ELF-1 (cell line): Measurements from ENCODE around the gene ACD.

Source experiments
- DNase-seq: peaks from one replicate; pipeline ENCODE4 v3.0.0-alpha.2; 2016; ENCODE audit warnings: low read depth, low spot score

Gene ACD

DNA sequence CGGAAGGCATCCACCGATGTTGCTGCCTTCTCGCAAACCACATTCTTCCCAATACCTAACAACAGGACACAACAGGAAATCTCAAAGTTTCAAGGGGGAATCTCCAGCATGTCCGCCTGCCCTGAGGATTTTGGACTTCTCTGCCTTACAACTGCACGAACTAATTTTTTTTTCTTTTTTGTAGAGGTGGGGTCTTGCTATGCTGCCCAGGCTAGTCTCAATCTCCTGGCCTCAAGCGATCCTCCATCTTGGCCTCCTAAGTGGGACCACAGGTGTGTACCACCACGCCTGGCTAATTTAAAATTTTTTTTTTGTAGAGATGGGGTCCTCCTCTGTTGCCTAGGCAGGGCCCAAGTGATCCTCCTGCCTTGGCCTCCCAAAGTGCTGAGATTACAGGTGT is 15.9 kb upstream of the ACD start:
- no peak for DNase-seq

DNA sequence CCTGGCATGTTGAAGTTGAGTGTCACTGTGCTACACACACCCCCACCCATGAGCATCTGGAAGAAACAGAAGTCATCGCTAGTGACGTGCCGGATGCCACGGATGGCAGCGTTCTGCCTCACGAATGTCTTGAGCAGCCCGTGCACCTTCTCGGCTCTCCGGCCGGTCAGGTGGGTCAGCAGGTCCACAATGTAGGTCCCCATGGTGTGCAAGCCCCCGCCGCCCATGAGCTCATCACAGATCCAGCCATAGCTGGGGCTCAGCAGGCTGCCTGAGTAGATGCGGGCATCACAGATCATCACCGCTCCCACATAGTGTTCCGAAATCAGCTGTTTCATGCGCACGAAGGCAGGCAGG is 15.5 kb upstream of the ACD start:
- no peak for DNase-seq

DNA sequence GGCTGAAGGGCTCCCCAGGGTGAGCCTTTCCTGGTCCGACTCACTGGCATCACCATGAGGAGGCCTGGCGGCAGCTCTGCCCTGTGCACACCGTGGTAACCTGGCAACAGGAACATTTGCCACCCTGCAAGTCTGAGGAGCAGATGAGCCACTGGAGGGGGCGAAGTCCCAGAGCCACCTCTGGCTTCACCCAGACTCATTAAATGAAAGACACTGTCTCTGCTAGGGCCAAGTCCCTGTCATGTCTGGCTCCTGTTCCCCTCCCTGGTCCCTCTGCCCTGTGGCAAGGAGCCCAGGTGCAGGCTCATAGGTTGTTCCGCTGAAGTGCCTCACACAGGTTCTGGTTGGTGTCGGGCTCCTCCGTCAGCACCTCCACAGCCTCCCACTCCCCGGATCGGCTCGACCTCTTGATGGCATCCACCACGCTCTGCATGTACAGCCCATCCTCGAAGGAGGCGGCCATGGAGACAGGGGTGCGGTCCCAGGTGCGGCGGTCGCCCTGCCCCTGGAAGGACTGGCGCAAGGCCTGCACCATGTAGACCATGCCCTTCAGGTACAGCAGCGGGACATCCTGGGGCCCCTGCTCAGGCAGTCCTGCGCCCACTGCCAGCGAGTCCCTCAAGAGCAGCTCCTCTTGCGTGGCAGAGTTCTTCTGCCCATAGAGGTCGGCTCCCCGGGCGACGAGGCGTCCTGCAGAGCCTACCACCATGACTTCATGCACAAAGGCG is 15.0 kb upstream of the ACD start:
- DNase-seq = no peak

DNA sequence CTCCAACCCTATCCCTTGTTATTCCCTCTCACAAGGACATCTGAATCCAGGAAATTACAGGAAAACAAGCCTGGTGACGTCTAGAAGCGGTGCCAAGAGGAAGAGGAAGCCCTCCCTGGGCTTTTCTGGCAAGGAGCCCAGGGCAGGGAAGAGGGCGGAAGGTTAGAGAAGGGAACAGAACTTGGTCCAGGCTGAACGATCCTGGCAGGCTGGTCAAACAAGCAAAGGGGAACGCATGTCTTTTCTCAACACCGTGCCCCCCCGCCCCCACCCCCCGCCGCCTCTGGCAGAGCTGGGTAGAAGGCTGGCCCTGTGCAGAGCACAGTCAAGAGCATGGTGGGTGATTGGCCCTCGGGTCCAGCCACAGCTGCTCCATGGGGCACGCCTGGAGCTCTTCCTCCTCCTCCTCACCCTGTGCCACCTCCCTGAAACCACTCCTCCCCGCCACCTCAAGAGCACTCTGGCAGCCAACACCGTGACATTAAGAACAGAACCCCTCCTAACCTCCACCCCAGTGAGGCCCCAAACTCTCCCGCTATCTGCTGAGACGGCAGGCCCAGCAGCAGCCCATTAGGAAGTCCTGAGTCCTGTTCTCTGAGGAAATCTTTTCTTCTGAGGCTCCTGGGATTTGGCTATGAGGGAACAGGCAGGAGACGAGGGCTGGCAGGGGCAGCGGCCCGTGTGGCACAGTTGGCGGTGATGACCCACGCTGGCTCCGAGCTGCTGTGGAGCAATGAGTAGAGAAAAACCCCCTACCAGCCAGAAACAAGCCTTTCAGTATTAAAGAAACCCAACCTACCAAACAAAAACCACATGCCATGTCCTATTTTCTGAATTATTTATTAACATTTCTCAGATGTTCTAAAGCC is 13.9 kb upstream of the ACD start:
- DNase-seq = no peak

DNA sequence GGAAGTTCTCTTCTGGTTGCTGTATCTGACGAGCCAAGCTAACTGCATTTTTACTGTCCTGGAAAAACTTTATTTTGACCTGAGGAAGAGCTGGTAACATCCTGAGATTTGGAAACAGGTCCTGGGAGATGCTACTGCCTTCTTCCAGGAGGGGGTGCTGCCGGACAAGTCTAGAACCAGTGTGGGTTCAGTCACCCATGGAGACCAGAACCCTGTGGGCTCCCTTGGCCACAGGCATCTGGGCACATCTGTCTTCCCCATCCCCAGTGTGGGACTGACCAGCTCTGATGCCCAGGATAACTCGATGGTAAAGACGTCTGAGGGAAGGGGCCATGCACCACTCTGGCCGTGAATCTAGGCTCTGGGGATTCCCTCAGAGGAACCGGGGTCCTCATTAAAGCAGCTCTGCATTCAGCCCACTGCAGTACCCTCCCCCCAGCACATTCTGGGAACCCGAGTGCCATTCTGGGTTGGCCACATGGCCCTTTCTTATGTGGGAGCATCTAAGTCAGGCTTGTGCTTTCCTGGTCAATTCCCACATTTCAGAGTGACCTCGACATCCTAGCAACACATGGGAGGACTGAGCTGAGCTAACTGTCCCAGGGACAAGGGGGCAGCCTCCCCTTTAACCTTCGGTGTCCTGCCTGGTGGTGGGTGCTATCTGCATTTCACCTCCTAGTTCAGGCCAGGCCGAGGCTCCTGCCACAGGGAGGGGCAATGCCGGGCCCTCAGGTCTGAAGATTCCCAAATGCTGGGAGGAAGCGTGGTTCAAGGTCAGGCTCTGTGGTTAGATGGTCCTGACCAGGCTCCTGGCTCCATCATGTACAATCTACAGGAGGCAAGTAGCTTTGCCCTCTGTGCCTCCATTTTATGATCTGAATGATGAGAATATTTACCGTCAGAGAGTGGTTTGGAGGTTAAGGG is 12.9 kb upstream of the ACD start:
- peak; percentile 59 for DNase-seq

DNA sequence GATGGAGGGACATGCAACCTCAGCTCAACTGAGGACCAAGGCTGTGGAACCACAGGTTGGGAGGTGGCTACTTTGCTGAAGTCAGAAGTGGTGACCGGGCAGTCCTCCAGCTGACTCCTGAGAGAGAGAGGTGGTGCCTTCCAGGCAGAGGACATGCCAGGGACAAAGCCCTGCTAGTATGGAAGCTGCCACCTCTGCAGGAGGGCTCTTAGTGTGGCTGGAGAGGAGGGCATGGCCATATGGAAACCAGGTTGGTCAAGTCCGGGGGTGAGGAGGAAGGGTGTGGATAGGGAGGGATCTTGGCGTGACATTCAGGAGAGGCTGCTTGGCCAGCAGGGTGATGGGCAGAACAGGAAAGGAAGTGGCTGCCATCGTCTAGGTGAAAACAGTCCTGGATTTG is 12.2 kb upstream of the ACD start:
- no peak for DNase-seq

DNA sequence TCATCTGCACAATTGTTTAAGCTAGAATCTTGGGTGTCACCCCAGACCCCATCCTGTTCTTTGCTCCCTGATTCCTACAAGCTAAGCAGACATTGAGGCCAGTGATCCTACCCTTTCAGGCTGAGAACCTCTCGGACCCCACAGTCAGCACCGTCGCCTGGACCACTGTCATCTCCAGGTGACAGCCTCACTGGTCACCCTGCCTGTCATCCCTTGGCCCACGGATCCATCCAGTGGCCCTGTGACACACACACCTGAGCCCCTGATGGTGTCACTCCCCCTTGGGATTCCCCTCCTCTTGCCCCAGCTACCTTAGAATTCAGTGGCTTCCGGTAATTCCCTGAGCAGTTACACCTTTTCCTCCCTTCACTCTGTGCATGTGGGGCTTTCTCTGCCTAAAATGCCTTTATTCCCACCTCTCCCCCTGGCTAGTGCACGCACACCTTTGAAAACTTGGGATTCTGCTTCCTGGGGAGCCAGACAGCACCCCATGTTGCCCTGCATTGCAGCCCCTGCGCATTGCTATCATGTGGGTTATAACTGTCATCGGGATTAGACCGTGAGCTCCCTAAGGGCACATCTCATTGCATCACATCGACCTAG is 9.5 kb upstream of the ACD start:
- DNase-seq = no peak

DNA sequence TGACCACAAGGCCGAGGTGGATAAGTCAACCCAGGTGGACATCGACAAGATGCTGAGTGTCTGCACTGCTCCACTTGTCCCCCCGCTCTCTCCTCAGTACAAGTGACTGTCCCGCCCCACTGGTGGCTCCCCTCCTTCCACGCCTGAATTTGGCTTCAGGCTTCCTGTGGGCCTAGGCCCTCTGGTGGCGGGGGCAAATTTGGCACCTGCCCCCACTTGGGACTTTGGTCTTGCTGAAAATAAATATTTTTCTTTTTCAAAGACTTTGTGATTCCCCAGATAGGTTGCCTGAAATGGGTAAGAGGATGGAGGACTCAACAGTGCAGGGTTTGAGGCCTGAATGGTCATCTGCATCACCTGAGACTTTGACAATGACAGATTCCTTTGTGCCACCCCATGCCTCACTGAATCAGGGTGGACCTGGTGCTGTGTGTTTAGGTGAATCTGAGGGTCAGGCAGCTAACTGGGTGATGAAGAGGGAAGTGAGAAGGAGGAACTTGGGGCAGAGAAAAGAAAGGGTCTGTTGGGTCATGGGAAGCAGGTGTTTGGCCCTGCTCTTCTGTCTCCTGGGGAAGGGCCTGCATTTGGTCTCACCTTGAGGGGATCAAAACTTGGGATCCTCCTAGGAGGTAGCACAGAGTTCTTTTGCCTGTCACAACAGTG is 8.6 kb upstream of the ACD start:
- DNase-seq = no peak

DNA sequence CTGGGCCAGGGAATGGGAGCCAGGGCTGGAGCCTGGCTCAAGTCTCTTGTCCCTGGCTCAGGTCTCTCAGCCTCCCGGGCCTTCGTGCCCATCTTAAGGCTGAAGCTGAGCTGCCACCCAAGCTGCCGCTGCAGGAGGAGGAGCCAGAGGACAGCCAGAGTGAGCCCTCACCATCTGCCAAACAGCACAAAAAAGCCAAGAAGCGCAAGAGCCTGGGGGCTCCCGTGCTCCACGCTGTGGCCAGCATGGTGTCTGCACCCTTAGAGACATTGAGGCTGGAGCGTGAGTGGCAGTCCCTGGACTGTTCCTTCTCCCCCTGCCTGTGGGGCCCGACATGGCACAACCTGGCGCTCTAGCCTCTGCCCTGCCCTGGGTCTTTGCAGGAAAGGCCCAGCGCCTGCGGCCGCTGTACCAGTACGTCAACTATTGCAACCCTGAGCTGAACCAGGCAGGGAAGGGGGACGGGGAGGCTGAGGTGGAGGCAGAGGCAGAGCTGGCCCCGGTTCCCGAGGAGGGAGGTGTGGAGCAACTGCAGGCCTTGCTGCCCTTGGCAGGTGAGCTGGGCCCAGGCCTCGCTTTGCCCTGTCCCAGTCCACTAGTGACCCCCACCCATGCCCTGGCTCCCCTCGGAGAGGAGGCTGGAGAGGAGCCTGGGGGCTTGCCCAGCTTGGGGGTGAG is 7.9 kb upstream of the ACD start:
- DNase-seq = peak; percentile 96

DNA sequence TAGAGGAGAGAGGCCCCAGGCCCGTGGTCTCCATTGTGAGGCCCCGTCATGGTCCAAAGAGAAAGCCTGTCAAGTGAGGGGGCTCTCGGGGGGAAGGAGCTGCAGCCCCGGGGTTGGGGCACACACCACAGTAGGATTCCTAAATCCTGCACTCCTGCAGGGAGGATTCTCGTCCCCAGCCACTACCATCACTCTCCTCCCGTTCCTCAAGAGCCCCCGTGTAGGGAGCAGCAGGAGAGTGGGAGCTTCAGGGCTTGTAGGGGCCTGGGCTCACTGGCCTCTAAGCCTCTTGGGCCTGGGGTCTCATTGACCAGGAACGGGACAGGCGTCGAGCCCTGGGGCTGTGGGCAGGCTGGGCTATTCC is 7.4 kb upstream of the ACD start:
- no peak for DNase-seq

DNA sequence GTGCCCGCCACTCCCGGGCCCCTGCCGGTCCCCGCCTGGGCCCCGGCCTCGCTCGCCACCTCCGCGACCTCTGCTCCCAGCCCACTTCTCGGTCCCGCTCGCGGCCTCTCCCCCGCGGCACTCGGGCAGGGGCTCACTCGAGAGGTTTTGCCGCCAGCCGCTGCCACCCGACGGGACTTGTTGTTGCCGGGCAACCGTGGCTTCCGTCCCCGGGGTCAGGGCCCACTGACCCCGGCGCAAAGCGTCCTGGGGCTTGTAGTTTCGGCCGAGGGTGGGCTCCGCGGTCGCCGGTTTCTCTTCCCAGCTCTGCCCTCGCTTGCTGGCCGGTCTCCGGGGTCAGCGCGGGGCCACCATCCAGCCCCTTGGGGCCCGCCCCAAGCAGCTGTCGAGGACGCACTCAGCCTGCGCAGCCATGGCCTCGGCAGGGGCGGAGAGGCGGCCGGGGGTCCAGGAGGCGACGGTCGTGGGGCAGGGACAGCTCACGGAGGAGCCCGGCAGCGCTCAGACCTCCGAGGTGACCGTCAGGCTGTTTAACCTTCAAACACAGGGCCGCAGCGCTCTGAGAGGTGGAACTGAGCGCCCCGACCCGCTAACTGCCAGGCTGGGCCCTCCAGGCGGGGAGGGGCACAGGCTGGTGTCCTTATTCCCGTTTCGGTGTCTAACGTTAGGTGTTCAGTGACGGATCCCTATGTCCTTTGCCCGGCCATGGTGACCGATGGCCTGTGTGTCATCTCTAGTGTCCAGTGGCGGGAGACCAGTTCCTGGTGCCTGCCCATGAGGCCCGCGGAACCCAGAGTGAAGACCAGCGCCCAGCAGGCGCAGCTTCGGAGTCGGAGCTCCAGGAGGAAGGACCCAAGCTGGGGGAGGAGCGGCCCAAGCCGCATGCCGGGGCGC is 6.7 kb upstream of the ACD start, which contains the start of the genes C16orf86 and ENKD1:
Gene C16orf86, plus strand, starts transcription at position 256 of the 894 bp plus-strand sequence. Its CDS starts 157 bp downstream, at position 413.
Gene ENKD1, minus strand, starts transcription at position 192 of the 894 bp plus-strand sequence. CDS start 308 bp downstream, outside the sequence.
- DNase-seq = peak; percentile 83

DNA sequence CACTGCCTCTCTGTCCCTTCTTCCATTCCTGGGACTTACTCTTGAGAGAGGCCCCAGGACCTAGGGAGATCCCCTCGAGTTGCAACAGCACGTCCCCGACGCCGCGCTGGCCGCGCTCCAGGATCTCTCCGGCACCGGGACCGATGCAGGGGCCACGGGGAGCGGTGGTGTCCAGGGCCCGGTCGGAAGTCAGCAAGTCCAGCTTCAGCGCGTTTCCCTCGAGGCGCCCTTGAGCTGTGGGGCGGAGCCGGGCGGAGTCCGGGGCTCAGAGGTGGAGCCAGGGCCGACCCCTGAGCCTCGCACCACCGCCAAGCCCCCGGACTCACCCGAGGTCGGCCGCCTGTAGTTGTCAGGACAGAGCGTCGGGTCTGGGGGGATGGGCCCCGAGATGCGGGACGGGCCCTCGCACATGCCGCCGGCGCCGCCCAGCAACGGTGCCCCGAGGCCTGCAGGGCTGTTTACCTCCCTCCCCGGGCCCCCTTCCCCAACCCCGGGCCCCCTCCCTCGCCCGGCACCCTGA is 6.0 kb upstream of the ACD start:
- no peak for DNase-seq

DNA sequence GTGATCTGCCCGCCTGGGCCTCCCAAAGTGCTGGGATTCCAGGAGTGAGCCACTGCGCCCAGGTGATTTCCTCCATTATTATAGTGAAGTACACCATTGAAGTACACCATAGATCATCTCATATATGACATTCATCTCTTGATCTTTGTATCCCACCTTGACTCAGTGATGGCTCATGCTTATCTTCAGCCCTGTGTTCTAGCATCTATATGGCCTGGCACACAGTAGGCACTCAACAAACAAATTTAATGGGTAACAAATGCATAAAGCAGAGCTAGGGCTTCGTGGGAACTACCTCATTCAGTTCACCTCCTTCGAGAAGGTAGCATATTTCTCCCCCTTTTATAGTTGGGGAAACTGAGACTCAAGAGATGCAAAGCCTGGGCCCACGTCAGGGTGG is 5.5 kb upstream of the ACD start:
- DNase-seq = no peak

DNA sequence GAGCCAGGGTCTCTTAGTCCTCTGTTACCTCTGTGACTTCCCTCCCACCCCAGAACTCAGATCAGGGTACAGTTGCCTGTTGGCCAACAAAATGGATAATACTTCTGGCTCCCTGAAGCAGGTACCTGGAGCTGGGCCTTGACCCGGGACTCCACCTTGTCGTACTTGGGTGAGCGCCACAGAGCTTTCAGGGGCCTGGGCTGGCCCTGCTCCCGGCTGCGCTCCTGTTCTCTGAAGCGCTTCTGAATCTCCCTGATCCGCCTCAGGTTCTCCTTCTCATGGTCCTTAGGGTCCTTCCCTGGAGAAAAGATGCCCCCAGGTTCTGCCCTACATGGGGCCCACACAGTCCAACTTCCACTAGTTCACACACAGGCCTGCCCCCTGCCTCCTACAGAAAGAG is 4.8 kb upstream of the ACD start:
- no peak for DNase-seq

DNA sequence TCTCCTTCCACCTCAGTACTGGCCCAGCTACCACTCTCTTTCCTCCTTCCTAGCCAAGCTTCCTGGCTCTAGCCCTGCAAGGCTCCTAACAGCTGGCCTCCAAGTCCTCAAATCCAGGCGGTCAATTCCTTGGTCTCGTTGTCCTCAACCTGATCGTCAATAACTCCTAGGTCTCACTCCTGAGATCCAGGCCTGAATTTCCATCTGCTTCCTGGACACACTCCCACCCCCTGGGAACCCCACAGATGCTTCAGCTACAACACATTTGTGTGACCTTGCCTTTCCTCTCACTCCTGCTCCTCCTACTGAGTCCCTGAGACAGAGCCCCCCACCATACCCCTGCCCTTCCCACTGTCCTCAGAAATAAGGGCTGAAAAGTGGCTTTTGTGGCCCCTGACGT is 4.2 kb upstream of the ACD start:
- DNase-seq = no peak

DNA sequence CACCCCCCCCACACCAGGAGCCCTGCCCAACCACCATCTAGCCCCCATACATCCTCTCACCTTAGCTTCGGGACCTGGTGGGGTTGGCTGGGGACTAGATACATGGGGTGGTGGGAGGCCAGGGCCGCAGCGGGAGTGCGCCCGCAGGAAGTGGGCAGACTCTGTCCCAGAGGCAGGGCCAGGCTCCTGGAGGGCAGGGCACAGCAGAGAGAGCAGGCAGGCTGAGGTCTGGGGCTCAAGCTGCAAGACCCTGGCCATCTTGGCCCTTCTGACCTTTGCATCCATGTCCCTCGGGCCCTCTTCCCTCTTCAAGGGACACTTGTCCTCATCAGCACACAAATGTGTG is 3.8 kb upstream of the ACD start:
- no peak for DNase-seq

DNA sequence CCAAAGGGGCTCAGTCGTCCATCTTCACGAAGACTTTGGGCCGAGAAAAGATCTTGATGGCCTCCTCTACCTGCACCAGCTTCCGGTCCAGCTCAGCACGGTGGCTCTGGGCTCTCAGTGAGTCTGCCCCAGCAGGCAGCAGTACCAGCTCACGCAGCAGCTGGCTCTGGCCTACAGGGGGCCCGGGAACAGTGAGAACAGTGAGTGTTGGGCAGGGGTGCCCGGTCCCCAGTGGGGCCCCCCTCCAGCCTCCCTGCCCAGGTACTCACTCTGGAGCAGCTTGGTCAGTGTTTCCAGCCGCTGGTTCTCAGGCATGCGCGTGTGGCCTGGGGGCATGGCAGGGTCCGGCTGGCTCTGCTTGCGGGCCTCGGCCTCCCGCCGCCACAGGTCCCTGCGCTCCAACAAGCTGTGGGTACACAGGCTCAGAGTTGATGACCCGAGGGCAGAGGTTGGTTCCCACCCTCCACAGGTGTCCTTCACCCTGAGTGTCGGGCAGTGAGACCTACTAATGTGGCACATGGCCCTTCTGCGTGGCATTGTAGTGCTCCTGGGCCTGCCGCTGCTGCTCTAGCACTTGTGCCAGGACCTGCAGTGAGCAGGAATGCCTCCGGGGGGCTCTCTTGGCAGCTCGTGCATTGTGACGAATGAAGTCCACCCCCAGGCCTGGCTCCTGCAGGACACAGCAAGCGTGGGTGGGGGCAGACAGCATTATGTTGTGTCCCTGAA is 3.3 kb upstream of the ACD start:
- no peak for DNase-seq

DNA sequence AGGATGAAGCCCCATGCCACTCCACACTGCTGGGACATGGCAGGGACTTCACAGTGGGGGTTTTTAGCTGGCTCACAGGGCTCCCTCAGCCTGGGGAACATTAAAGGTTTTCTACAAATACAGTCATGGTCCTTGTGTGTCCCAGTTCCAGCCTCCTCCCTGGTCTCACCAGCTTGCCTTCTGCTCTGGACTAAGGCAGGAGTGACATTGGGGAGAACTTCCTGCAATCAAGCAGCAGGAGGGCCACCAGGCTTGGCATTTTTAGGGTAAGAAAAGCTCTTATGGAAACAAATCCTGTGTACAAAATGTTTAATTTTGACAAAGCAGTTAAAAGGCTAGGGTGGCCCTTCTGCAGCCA is 2.6 kb upstream of the ACD start:
- no peak for DNase-seq
